Ovary (tissue), 9 donors: ENCODE measurements around the gene SFTPB. TPM values are rescaled to one million over a fixed set of nuclear protein-coding genes. Genes with fewer than 3 reads are reported as not detected.

Source experiments
- DNase-seq, 5 donors: peaks; one replicate each; pipeline ENCODE4 v3.0.0-alpha.2; 2019 to 2020
- H3K27ac ChIP-seq, 2 donors: fragments of 200-600 bp; one replicate each; pipeline versions ENCODE4 v1.5.1 to v1.8.0; 2019 to 2022
- H3K27me3 ChIP-seq: fragments of 200-600 bp; one replicate; pipeline ENCODE4 v1.8.0; 2022
- H3K36me3 ChIP-seq: fragments of 200-600 bp; sonication (generic); one replicate; pipeline ENCODE4 v1.5.1; 2019
- H3K4me1 ChIP-seq: one replicate; pipeline ENCODE4 v1.8.1; 2013; ENCODE audit warnings: mild to moderate bottlenecking, moderate library complexity; ENCODE audit not compliant: insufficient read depth
- H3K4me3 ChIP-seq: fragments of 200-600 bp; sonication (generic); one replicate; pipeline ENCODE4 v1.5.1; 2017
- H3K9me3 ChIP-seq, 2 donors: fragments of 200-600 bp in 1 of 2; sonication (generic) in 1 of 2; one replicate each; pipeline versions ENCODE4 v1.5.1 to v1.8.1; 2013 to 2019; ENCODE audit warnings: mild to moderate bottlenecking in 1 of 2, moderate library complexity in 1 of 2
- CTCF ChIP-seq, 3 donors: fragments of 450-650 bp in 2 of 3; fragments of 200-600 bp in 1 of 3; IDR thresholded peaks; one replicate each; pipeline versions ENCODE4 v1.5.1 to v1.8.0; 2016 to 2022; ENCODE audit warnings: antibody characterized with exemption in 3 of 3, mild to moderate bottlenecking in 1 of 3
- EP300 ChIP-seq: sonication (generic); formaldehyde crosslinking; IDR thresholded peaks from one replicate; pipeline ENCODE4 v1.6.1; 2017; ENCODE audit warnings: antibody characterized with exemption
- POLR2A ChIP-seq: fragments of 450-650 bp; IDR thresholded peaks from one replicate; pipeline ENCODE4 v1.6.1; 2017; ENCODE audit warnings: antibody characterized with exemption, mild to moderate bottlenecking, moderate library complexity
- WGBS, 3 donors: extraction: QIAGEN DNeasy Blood & Tissue Kit in 1 of 3; methylation state at CpG; one replicate each; pipeline versions ENCODE4 v1.1.5 to v1.1.7; 2013 to 2017; 5-methylcytosine and 5-hydroxymethylcytosine counted together
- intact Hi-C, 4 donors: fragments of 100-400 bp; cut with DNase I; formaldehyde crosslinking; loops; one replicate each; pipeline versions ENCODE4 v1.11.0 to v1.15.1; 2022 to 2023
- polyA plus RNA-seq, 2 donors: library from polyadenylated mRNA; stranded (reverse); fragments of 200-250 nt in 1 of 2; fragments of 350-450 nt in 1 of 2; fragmentation: Illumina TruSeq in 1 of 2; extraction: RNeasy Lipid Tissue Mini Kit (QIAGEN cat#74804) in 1 of 2; gene quantifications; one replicate each; pipeline ENCODE4 v1.2.3, GENCODE V29; 2013 to 2014
- total RNA-seq, 7 donors: library from RNA; depleted of rRNA in 2 of 7; stranded (reverse); fragments of >200 nt in 2 of 7; fragmentation: NEBNext Ultra II Directional in 3 of 7; extraction: Animal tissue kit (Norgen Biotek cat#: 25700) in 3 of 7; gene quantifications; one replicate each; pipeline versions ENCODE4 v1.1.0 to v1.2.4, GENCODE V29; 2016 to 2023
- donor health status: DM: no; HTN: no; CAD: no; lungs with moderate emphysema.
- donor health status: DM: no; HTN: no; CAD: no.
- donor health status: Bipolar disorder and iron deficiency.
- donor health status: DM: yes; HTN: yes; CAD: no.
- donor health status: DM: no; HTN: no; CAD: no.
- donor health status: DM: yes; HTN: yes; CAD: no.

Gene SFTPB
- total and polyA plus RNA-seq, 9 donors = 0.27 to 15.4 (median 1.0) TPM; not detected in 2

- 48 to 58% (median 50%) methylated on average over 5 of the region's 5 CpGs for WGBS, 3 donors
- intact Hi-C loops = no loop called here
- TF ChIP-seq POLR2A = no peak
- TF ChIP-seq CTCF (IDR thresholded peaks at IDR 0.05) = no peak
- no peak for TF ChIP-seq EP300
- Histone ChIP-seq H3K9me3 (no peaks in the 10 kb centered on the region), H3K36me3 (no peaks in the 10 kb centered on the region), H3K4me3 (no peak overlapping the region), H3K27me3 (no peaks in the 10 kb centered on the region), H3K27ac (no peak overlapping the region), H3K4me1 (no peaks in the 10 kb centered on the region)
- DNase-seq = no peak
Observed at GRCh38 chr2:85669549-85669948, 1.6 kb upstream of the SFTPB start.

- Histone ChIP-seq H3K4me3 (no peak overlapping the region), H3K9me3 (no peaks in the 10 kb centered on the region), H3K4me1 (no peaks in the 10 kb centered on the region), H3K36me3 (no peaks in the 10 kb centered on the region), H3K27ac (no peak overlapping the region), H3K27me3 (no peaks in the 10 kb centered on the region)
- WGBS, 3 donors = 75 to 84% (median 83%) methylated on average over 3 of the region's 3 CpGs
- no peak for TF ChIP-seq CTCF (IDR thresholded peaks at IDR 0.05)
- TF ChIP-seq EP300 = no peak
- TF ChIP-seq POLR2A = no peak
- intact Hi-C loops = no loop called here
- no peak for DNase-seq
Observed at GRCh38 chr2:85668857-85669142, 801 bp upstream of the SFTPB start.

- Histone ChIP-seq H3K27me3 (no peaks in the 10 kb centered on the region), H3K4me1 (peaks cover 5% of the 10 kb centered on the region), H3K9me3 (no peaks in the 10 kb centered on the region), H3K36me3 (no peaks in the 10 kb centered on the region), H3K4me3 (no peak overlapping the region), H3K27ac (no peak overlapping the region)
- intact Hi-C loops = no loop called here
- no peak for DNase-seq
- WGBS, 3 donors = 43 to 54% (median 54%) methylated on average over 3 of the region's 3 CpGs
- TF ChIP-seq EP300 (no peak), CTCF (IDR thresholded peaks at IDR 0.05) (no peak), POLR2A (no peak)
Observed at GRCh38 chr2:85667561-85668008, 414 bp downstream of the SFTPB start.

- Histone ChIP-seq H3K36me3 (no peaks in the 10 kb centered on the region), H3K4me1 (peaks cover 5% of the 10 kb centered on the region), H3K27me3 (no peaks in the 10 kb centered on the region), H3K27ac (no peak overlapping the region), H3K9me3 (no peaks in the 10 kb centered on the region), H3K4me3 (no peak overlapping the region)
- WGBS, 3 donors = 81 to 89% (median 82%) methylated on average over 11 of the region's 11 CpGs
- no peak for TF ChIP-seq POLR2A
- no peak for TF ChIP-seq CTCF (IDR thresholded peaks at IDR 0.05)
- no peak for TF ChIP-seq EP300
- intact Hi-C loops = no loop called here
- DNase-seq = no peak
Observed at GRCh38 chr2:85666435-85667316, 1.3 kb downstream of the SFTPB start.
